ENCODE measurements around the gene KIF13A. TPM values are rescaled to one million over a fixed set of nuclear protein-coding genes. Genes with fewer than 3 reads are reported as not detected.

Gene KIF13A
- total and polyA plus RNA-seq, 2 experiments from 2014 or later: 39.1 to 96.9 TPM

GRCh38 chr6:17851720-17852161 is 135.7 kb downstream of the KIF13A start:
- peaks cover 33% of the 10 kb centered on the region for H3K36me3 ChIP-seq
- H3K9me3 ChIP-seq (ENCODE audit: low read depth): no peaks in the 10 kb centered on the region
- no peaks in the 10 kb centered on the region for H3K27me3 ChIP-seq
- peaks cover 3% of the 10 kb centered on the region for H3K4me1 ChIP-seq (ENCODE audit: low read depth)
- no peak overlapping the region for H3K27ac ChIP-seq
- no peak for TF ChIP-seq CTCF (IDR thresholded peaks at IDR 0.05; ENCODE audit: low read depth, low read length)
- peak in 1 of 2 donors; percentile 67 for DNase-seq (ENCODE audit: low read depth in 1 of 2, low spot score in 1 of 2)
- no peak overlapping the region for H3K4me3 ChIP-seq

GRCh38 chr6:17851001-17851719 is 136.3 kb downstream of the KIF13A start:
- no peak for TF ChIP-seq CTCF (IDR thresholded peaks at IDR 0.05; ENCODE audit: low read depth, low read length)
- Histone ChIP-seq H3K27ac (no peak overlapping the region), H3K27me3 (no peaks in the 10 kb centered on the region), H3K4me3 (no peak overlapping the region), H3K36me3 (peaks cover 33% of the 10 kb centered on the region), H3K4me1 (ENCODE audit: low read depth) (peaks cover 2% of the 10 kb centered on the region), H3K9me3 (ENCODE audit: low read depth) (no peaks in the 10 kb centered on the region)
- DNase-seq (ENCODE audit: low read depth in 1 of 2, low spot score in 1 of 2): peak in 1 of 2 donors; percentile 31

- peaks cover 25% of the 10 kb centered on the region for H3K36me3 ChIP-seq
- DNase-seq (ENCODE audit: low read depth in 1 of 2, low spot score in 1 of 2): no peak
- no peak overlapping the region for H3K27ac ChIP-seq
- H3K27me3 ChIP-seq: no peaks in the 10 kb centered on the region
- no peak for TF ChIP-seq CTCF (IDR thresholded peaks at IDR 0.05; ENCODE audit: low read depth, low read length)
- H3K4me1 ChIP-seq (ENCODE audit: low read depth): peaks cover 5% of the 10 kb centered on the region
- no peak overlapping the region for H3K4me3 ChIP-seq
- H3K9me3 ChIP-seq (ENCODE audit: low read depth): no peaks in the 10 kb centered on the region
Observed at GRCh38 chr6:17850281-17850680, 137.2 kb downstream of the KIF13A start.

GRCh38 chr6:17847203-17847760 is 140.2 kb downstream of the KIF13A start:
- Histone ChIP-seq H3K9me3 (ENCODE audit: low read depth) (no peaks in the 10 kb centered on the region), H3K27me3 (no peaks in the 10 kb centered on the region), H3K36me3 (peaks cover 26% of the 10 kb centered on the region), H3K27ac (no peak overlapping the region), H3K4me3 (no peak overlapping the region), H3K4me1 (ENCODE audit: low read depth) (peaks cover 5% of the 10 kb centered on the region)
- TF ChIP-seq CTCF (IDR thresholded peaks at IDR 0.05; ENCODE audit: low read depth, low read length): no peak
- no peak for DNase-seq (ENCODE audit: low read depth in 1 of 2, low spot score in 1 of 2)

GRCh38 chr6:17846762-17847161 is 140.7 kb downstream of the KIF13A start:
- no peak for TF ChIP-seq CTCF (IDR thresholded peaks at IDR 0.05; ENCODE audit: low read depth, low read length)
- H3K27me3 ChIP-seq: no peaks in the 10 kb centered on the region
- H3K36me3 ChIP-seq: peaks cover 26% of the 10 kb centered on the region
- peaks cover 5% of the 10 kb centered on the region for H3K4me1 ChIP-seq (ENCODE audit: low read depth)
- no peak overlapping the region for H3K4me3 ChIP-seq
- H3K9me3 ChIP-seq (ENCODE audit: low read depth): no peaks in the 10 kb centered on the region
- DNase-seq (ENCODE audit: low read depth in 1 of 2, low spot score in 1 of 2): no peak
- H3K27ac ChIP-seq: no peak overlapping the region
